Ovary (tissue), 1 donor: ENCODE data around the gene EYA2.

Experiments used
- EP300 ChIP-seq: sonication (generic); formaldehyde crosslinking; IDR thresholded peaks from one replicate; pipeline ENCODE4 v1.6.1; 2017; ENCODE audit warnings: antibody characterized with exemption
- POLR2A ChIP-seq: fragments of 450-650 bp; IDR thresholded peaks from one replicate; pipeline ENCODE4 v1.6.1; 2017; ENCODE audit warnings: antibody characterized with exemption, mild to moderate bottlenecking, moderate library complexity

- TF ChIP-seq EP300 (no peak), POLR2A (no peak)
These were observed 53.4 kb downstream of the EYA2 start for GRCh38 chr20:46948081-46948480.
